CD1c-positive myeloid dendritic cell (primary cell): Measurements from ENCODE around the gene ZBTB44.
A peak's percentile ranks its signal among the peaks of the same experiment; 100 is the strongest.
"Not testable (repeated sequence)": the region's sequence is repeated elsewhere in the genome, so short reads cannot be mapped to it uniquely, and the experiment has no call there.

Experiments used
- DNase-seq: peaks from one replicate; pipeline ENCODE4 v3.0.0-alpha.2; 2016; ENCODE audit errors: extremely low spot score

ZBTB44 gene

GRCh38 chr11:130198292-130198691, 116.4 kb downstream of the ZBTB44 start:
- no peak for DNase-seq

- DNase-seq, result no peak
Observed at GRCh38 chr11:130197386-130198035, 117.2 kb downstream of the ZBTB44 start.

GRCh38 chr11:130194241-130195023, 120.3 kb downstream of the ZBTB44 start:
- no peak for DNase-seq

GRCh38 chr11:130193551-130193950, 121.2 kb downstream of the ZBTB44 start:
- DNase-seq, result not testable (repeated sequence)

GRCh38 chr11:130192845-130193267, 121.9 kb downstream of the ZBTB44 start:
- DNase-seq, result no peak

GRCh38 chr11:130191896-130192295, 122.8 kb downstream of the ZBTB44 start:
- DNase-seq, result no peak

GRCh38 chr11:130190371-130190881, 124.3 kb downstream of the ZBTB44 start:
- DNase-seq, result no peak

DNA sequence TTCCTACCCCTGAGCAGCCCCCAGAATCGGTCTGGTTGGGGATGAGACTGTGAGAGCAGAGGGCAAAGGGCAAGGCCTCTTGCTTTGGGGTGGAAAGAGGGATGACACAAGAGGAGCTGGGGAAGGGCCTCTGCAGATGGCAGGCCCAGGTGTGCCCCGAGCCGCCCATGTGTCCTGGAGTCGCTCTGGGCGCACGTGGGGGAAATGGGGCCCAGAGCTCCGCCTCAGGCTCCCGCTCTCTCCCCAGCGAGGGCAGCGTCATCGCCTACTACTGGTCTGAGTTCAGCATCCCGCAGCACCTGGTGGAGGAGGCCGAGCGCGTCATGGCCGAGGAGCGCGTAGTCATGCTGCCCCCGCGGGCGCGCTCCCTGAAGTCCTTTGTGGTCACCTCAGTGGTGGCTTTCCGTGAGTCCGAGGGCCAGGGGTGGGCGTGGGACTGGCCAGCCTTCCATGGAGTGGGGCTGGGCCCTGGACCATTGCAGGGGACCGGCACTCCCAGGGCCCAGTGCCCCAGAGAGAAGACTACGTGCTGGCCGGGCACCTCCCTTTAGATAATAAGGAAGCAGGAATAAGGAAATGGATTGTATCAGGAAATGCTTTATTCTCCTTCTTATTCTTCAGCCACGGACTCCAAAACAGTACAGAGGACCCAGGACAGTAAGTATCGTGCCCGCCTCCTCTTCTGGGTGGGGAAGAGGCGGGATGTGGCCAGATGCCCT, 125.1 kb downstream of the ZBTB44 start:
- DNase-seq, result peak; percentile 39

DNA sequence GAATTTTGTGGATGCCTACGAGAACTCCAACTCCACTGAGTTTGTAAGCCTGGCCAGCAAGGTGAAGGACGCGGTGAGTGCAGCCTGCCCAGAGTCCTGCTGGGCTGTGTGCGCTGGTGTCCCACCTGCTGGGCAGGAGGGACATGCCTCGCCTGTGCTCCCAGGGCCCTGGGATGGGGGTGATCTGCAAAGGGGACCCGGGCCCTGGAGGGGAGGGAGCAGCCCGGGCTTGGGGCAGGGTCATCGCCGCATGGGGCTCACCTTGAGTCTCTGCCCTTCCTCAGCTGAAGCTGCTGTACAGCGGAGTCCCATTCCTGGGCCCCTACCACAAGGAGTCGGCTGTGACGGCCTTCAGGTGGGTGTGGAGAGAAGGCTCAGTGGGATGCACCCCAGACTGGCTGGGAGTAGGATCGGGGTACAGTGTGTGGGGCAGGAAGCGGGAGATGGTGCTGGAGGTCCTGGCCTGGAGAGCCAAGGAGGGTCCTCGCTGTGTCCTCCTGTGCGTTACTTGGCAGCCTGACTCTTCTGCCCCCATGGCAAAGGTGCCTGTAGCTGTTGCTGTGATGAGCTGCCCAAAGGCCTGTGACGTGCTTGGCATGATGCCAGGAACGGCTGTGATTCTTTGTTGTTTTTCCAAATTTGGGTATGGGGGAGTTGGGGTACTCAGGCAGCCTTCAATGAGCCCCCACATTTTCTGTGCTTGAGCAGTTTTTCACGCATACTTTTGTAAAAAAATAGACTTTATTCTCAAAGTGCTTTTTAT, 126.0 kb downstream of the ZBTB44 start:
- no peak for DNase-seq

GRCh38 chr11:130188047-130188446, 126.7 kb downstream of the ZBTB44 start:
- DNase-seq, result no peak

DNA sequence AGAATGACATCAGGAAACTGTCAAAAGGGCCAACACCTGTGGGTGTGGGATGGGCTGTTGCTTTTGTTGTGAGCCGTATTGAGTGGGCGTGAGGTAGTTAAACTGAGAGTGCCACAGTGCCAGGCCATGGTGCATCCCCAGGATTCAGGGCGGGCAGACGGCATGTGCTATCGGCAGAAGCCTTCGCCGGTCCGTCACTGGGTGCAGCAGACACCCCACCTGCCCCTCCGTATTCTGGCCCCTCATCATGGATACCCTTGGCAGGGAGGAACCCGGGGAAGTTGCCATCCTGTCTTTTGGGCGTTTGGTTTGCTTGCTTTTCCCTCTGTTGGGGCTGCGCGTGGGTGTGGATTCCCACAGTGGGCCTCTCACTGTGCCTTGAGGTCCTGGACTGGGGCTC, 127.6 kb downstream of the ZBTB44 start:
- DNase-seq, result no peak

DNA sequence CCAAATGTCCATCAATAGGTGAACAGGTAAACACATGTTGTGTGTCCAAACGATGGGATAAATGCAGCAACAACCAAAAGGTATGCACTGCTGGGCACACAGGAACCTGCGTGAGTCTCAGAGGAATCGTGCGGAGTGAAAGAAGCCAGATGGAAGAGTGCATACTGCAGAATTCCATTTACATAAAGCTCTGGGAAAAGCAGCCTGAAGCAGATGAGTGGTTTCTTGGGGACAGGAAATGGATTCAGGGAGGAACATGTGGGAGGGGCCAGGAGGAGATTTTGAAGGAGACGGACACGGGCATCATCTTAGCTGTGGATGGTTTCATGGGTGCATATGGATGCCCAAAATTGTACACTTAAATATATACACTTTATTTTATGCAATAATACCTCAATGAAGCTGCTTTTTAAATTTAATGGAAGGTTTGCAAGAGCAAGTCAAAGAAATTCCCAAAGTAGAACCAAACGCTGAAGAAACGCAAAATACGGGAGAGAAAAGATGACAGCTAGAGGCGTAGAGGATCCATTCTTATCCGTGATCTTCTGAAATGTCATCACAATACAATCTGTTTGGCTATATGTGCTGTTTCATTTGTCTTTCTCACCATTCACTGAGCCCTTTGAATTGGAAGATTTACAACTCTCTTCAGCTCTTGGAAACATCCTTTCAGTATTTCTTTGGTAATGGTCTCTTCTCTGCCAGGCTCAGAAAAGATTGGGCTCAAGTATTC, 130.7 kb downstream of the ZBTB44 start:
- DNase-seq, result no peak

DNA sequence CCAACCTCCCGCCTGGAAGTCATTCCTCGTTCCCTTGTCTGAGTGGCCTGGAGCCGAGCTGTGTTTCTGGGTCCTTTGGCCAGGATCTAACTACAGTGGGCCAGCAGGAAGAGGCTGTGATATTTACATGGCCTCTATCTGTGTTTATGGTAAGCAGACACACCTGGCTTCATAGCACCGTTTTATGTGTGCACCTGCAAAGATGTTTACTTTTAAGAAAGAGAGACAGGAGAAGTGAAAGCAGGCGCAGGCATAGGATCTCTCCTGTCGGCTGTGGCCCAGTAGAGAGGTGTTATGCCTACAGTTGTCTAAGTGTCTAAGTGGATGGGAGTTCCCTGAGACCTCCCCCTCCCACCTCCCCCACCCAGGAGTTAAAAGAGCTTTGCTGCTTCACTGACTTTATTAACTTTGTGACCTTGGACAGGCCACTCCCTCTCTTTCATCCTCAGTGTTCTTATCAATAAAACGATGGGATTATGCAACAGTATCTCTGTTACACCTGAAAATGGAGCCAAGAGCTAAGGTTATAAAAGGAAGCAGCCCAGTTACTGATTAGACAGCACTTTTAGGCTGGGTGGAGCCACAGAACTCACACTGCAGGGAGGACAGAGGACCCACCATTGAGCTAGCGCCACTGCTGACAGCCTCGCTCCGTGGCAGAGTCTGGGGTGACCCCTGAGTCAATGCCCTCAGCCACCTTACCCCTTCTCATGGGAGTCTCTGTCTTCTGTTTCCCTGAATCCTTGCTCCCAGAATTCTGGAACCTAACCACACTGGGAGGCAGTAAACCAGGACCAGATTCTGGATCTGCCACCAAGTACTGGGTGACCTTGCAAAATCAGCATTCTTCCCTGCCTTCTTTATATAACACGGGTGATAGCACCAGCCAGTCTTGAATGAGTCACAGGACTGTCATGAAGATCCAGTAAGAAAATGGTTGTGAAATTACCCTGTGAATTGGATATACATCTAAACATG, 133.1 kb downstream of the ZBTB44 start:
- peak; percentile 42 for DNase-seq

DNA sequence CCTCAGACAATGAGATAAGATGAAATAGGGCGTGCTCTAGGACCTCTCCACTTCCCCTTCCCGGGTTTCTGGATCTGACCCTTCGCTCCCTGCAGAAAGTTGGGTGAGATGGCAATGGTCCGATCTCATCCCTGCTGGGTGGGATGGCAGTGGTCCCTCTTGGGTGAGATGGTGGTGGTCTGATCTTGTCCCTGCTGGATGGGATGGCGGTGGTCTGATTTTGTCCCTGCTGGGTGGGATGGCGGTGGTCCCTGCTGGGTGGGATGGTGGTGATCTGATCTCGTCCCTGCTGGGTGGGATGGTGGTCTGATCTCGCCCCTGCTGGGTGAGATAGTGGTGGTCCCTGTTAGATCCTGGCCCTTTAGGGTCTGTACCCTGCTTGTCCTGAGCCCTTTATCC, 133.8 kb downstream of the ZBTB44 start:
- no peak for DNase-seq

DNA sequence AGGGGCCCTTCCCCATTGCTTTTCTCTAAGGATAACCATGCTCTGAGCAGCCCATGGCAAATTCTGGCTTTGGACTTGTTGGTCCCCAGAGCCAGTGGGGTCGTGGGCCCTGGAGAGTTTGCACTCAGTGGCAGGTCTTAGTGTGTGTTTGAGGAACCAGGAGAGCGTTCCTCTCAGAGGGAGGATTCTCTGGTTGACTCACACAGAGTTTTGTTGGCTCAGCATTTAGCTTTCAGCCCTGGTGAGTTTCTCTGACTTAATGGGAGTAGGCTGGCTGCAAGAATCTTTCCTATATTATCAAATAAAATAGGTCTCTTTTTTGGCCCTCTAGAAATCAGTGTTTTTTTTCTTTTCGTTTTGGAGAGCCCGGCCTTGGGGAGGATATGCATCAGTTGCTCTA, 134.2 kb downstream of the ZBTB44 start:
- peak; percentile 82 for DNase-seq

- no peak for DNase-seq
Observed at GRCh38 chr11:130179396-130180306, 135.1 kb downstream of the ZBTB44 start.

DNA sequence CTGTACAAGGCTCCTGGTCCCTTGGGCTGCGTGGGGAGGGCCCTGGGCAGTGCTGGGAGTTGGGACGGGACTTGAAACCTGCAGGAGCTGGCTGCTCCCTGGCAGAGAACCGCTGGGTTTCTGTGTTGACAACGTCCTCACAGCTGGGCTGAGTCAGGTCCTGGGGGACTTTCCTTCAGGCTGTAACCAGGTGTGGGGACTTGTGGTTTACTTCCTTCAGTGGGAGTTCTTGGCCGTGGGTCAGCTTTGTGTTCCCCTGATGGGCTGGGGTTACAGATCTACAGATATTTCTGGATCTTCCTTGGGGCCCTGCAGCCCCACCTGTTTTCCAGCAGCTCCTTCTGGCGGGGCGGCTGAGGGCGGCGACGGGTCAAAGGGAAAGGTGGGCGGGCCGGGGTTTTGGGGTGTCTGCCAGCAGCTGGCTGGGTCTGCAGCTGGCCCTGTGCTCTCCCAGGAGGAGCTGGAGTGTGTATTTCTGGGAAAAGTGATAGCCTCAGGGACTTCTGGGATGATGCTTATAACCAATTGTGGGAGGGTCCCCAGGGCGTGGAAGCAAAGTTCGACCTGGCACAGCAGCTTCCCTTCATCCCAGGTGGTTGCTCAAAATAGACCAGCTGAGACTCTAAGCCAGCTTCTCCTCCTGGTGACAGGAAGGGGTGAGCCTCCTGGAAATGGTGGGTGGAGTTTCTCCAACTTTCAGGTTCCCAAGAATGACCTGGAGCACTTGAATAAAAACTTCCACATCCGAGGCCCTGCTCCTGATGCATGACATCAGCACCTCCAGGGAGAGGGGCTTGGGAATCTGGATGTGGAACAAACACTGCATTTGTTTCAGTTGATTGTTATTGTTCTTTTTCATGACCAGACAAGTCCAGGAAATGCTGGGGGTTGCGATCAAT, 136.0 kb downstream of the ZBTB44 start:
- no peak for DNase-seq

GRCh38 chr11:130177782-130178181, 136.9 kb downstream of the ZBTB44 start:
- DNase-seq, result no peak
